T-helper 1 cell treated with Interleukin-12 subunit alpha and Interleukin-12 subunit beta and Interleukin-4 antibody, amounts not matched to agents 30 μg/mL and 1 μg/mL, for 36 hours (primary cell): Measurements from ENCODE around the gene ZNF133.
"Not testable (repeated sequence)": the region's sequence is repeated elsewhere in the genome, so short reads cannot be mapped to it uniquely, and the experiment has no call there.

Experiments
- H3K27ac Mint-ChIP-seq: one replicate; pipeline ENCODE4 v1.8.0; 2021; ENCODE audit warnings: mild to moderate bottlenecking, mixed read lengths
- H3K27me3 Mint-ChIP-seq: one replicate; pipeline ENCODE4 v1.8.0; 2021; ENCODE audit warnings: low read depth, mixed read lengths
- H3K36me3 Mint-ChIP-seq: one replicate; pipeline ENCODE4 v1.8.0; 2021; ENCODE audit warnings: low read depth, mixed read lengths
- H3K4me1 Mint-ChIP-seq: one replicate; pipeline ENCODE4 v1.8.0; 2021; ENCODE audit warnings: low read depth, mixed read lengths
- H3K4me3 Mint-ChIP-seq: one replicate; pipeline ENCODE4 v1.8.0; 2021; ENCODE audit warnings: mild to moderate bottlenecking, moderate library complexity, mixed read lengths
- H3K9me3 Mint-ChIP-seq: one replicate; pipeline ENCODE4 v1.8.0; 2021; ENCODE audit warnings: mixed read lengths

The ZNF133 gene

DNA sequence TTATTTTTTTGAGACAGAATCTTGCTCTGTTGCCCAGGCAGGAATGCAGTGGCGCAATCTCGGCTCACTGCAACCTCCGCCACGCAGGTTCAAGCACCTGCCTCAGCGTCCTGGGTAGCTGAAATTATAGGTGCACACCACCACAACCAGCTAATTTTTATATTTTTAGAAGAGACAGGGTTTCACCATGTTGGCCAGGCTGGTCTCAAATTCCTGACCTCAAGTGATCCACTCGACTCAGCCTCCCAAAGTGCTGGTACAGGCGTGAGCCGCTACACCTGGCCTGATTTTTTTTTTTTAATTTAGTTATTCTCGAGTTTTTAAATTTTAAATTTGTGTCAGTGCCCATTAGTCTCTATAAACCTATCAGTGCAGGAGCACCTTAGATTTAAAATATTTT lies 24.4 kb downstream of the ZNF133 start:
- no peaks in the 10 kb centered on the region for H3K9me3 Mint-ChIP-seq
- H3K4me1 Mint-ChIP-seq, result no peaks in the 10 kb centered on the region
- H3K27ac Mint-ChIP-seq, result no peak overlapping the region
- H3K27me3 Mint-ChIP-seq, result no peaks in the 10 kb centered on the region
- no peak overlapping the region for H3K4me3 Mint-ChIP-seq
- H3K36me3 Mint-ChIP-seq, result peaks cover 17% of the 10 kb centered on the region

GRCh38 chr20:18313411-18313810 lies 25.1 kb downstream of the ZNF133 start:
- peaks cover 17% of the 10 kb centered on the region for H3K36me3 Mint-ChIP-seq

GRCh38 chr20:18314786-18315406 lies 26.6 kb downstream of the ZNF133 start:
- no peak overlapping the region for H3K27ac Mint-ChIP-seq
- H3K9me3 Mint-ChIP-seq, result no peaks in the 10 kb centered on the region
- no peak overlapping the region for H3K4me3 Mint-ChIP-seq
- no peaks in the 10 kb centered on the region for H3K4me1 Mint-ChIP-seq
- H3K36me3 Mint-ChIP-seq, result peaks cover 14% of the 10 kb centered on the region
- no peaks in the 10 kb centered on the region for H3K27me3 Mint-ChIP-seq

More at GRCh38 chr20:18313411-18313810, 25.1 kb downstream of the ZNF133 start:
- Mint-ChIP-seq H3K9me3 (no peaks in the 10 kb centered on the region), H3K4me1 (no peaks in the 10 kb centered on the region), H3K27me3 (no peaks in the 10 kb centered on the region), H3K27ac (no peak overlapping the region), H3K4me3 (no peak overlapping the region)

- Mint-ChIP-seq H3K27me3 (no peaks in the 10 kb centered on the region), H3K9me3 (no peaks in the 10 kb centered on the region), H3K27ac (no peak overlapping the region), H3K36me3 (peaks cover 14% of the 10 kb centered on the region), H3K4me1 (no peaks in the 10 kb centered on the region), H3K4me3 (no peak overlapping the region)
Measured at GRCh38 chr20:18316166-18316565, 27.8 kb downstream of the ZNF133 start.

- Mint-ChIP-seq H3K4me3 (no peak overlapping the region), H3K36me3 (peaks cover 3% of the 10 kb centered on the region), H3K9me3 (no peaks in the 10 kb centered on the region), H3K4me1 (no peaks in the 10 kb centered on the region), H3K27me3 (no peaks in the 10 kb centered on the region), H3K27ac (no peak overlapping the region)
Measured at GRCh38 chr20:18321316-18321715, 33.0 kb downstream of the ZNF133 start.

- no peaks in the 10 kb centered on the region for H3K9me3 Mint-ChIP-seq
- H3K27me3 Mint-ChIP-seq, result no peaks in the 10 kb centered on the region
- H3K4me3 Mint-ChIP-seq, result no peak overlapping the region
- no peak overlapping the region for H3K27ac Mint-ChIP-seq
- peaks cover 2% of the 10 kb centered on the region for H3K36me3 Mint-ChIP-seq
- no peaks in the 10 kb centered on the region for H3K4me1 Mint-ChIP-seq
Measured at GRCh38 chr20:18321976-18322950, 33.9 kb downstream of the ZNF133 start.

- Mint-ChIP-seq H3K4me3 (no peak overlapping the region), H3K27me3 (no peaks in the 10 kb centered on the region), H3K4me1 (no peaks in the 10 kb centered on the region), H3K27ac (no peak overlapping the region), H3K9me3 (peaks cover 2% of the 10 kb centered on the region), H3K36me3 (no peaks in the 10 kb centered on the region)
Measured at GRCh38 chr20:18323705-18324104, 35.4 kb downstream of the ZNF133 start.

- Mint-ChIP-seq H3K4me3 (no peak overlapping the region), H3K9me3 (peaks cover 8% of the 10 kb centered on the region), H3K27me3 (no peaks in the 10 kb centered on the region), H3K36me3 (no peaks in the 10 kb centered on the region), H3K27ac (no peak overlapping the region), H3K4me1 (no peaks in the 10 kb centered on the region)
Measured at GRCh38 chr20:18324596-18325089, 36.3 kb downstream of the ZNF133 start.

- Mint-ChIP-seq H3K9me3 (peaks cover 27% of the 10 kb centered on the region), H3K36me3 (no peaks in the 10 kb centered on the region), H3K27ac (no peak overlapping the region), H3K27me3 (no peaks in the 10 kb centered on the region), H3K4me3 (no peak overlapping the region), H3K4me1 (no peaks in the 10 kb centered on the region)
Measured at GRCh38 chr20:18326990-18327389, 38.7 kb downstream of the ZNF133 start.

DNA sequence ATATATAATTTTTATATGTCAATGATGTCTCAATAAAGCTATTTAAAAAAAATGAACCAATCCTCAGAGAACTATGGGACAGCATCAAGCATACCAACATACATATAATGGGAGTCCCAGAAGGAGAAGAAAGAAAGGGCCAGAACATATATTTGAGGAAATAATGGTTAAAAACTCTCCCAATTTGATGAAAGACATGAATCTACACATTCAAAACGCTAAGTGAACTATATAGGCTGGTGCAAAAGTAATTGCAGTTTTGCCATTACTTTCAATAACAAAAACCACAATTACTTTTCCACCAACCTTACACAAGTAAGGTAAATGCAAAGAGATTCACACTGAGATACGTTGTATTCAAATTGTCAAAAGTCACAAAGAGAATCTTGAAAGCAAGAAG lies 43.4 kb downstream of the ZNF133 start:
- Mint-ChIP-seq H3K36me3 (no peaks in the 10 kb centered on the region), H3K4me1 (no peaks in the 10 kb centered on the region), H3K9me3 (peaks cover 39% of the 10 kb centered on the region), H3K27ac (no peak overlapping the region), H3K4me3 (no peak overlapping the region), H3K27me3 (no peaks in the 10 kb centered on the region)

DNA sequence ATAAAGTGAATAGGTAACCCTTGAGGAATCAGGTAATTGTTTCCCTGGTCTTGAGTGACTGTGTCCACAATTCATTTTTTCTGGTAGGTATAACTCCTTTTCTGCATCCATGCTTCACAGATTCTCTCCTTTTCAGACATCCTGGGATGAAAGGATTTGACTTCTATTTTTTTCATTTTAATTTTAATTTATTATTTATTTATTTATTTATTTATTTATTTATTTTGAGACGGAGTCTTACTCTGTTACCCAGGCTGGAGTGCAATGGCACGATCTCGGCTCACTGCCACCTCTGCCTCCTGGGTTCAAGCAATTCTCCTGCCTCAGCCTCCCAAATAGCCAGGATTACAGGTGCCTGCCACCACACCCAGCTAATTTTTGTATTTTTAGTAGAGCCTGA lies 61.4 kb downstream of the ZNF133 start:
- not testable (repeated sequence) for H3K4me3 Mint-ChIP-seq, H3K9me3 Mint-ChIP-seq, H3K4me1 Mint-ChIP-seq, H3K27ac Mint-ChIP-seq, H3K27me3 Mint-ChIP-seq, H3K36me3 Mint-ChIP-seq

- Mint-ChIP-seq H3K27me3 (no peaks in the 10 kb centered on the region), H3K27ac (no peak overlapping the region), H3K4me1 (no peaks in the 10 kb centered on the region), H3K9me3 (no peaks in the 10 kb centered on the region), H3K36me3 (no peaks in the 10 kb centered on the region), H3K4me3 (no peak overlapping the region)
Measured at GRCh38 chr20:18359854-18360253, 71.5 kb downstream of the ZNF133 start.

DNA sequence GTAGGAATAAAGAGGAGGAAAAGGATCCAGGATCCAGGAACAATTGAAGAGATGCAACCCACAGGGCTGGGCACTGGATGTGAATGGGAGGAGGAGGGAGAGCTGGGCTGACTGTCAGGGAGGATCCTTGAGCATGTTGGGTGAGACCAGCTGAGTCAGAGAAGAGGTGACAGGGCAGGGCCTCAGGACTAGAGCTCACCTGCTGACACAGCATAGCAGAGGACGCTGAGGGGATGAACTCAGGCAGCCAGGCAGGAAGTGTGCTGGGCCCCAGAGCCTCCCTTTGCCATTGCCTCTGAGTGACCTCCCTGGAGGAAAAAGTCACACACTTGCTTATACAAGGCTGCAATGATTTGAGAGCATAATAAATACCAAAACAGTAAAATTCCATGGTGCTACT lies 72.3 kb downstream of the ZNF133 start:
- Mint-ChIP-seq H3K36me3 (no peaks in the 10 kb centered on the region), H3K27me3 (no peaks in the 10 kb centered on the region), H3K27ac (no peak overlapping the region), H3K4me3 (no peak overlapping the region), H3K9me3 (no peaks in the 10 kb centered on the region), H3K4me1 (no peaks in the 10 kb centered on the region)

DNA sequence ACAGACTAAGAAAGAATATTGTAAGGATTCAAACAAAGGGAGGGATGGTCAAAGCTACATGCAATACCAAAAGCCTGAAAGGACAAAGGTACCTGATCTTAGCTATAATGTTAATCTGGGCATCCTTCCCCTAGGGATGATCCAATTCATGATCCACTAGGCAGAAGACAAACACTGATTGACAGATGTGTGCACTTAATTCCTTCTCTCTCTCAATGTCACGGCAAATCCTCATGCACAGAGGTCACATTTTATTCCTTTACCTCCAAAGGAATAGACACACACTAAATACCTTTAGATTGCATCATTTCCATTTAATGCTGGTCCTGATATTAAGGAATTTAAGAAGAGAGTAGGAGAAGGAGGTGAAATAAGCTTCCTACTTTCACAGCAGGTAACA lies 73.4 kb downstream of the ZNF133 start:
- H3K9me3 Mint-ChIP-seq, result no peaks in the 10 kb centered on the region

GRCh38 chr20:18362916-18363315 lies 74.6 kb downstream of the ZNF133 start:
- no peaks in the 10 kb centered on the region for H3K36me3 Mint-ChIP-seq
- no peaks in the 10 kb centered on the region for H3K9me3 Mint-ChIP-seq
- H3K27me3 Mint-ChIP-seq, result no peaks in the 10 kb centered on the region
- H3K27ac Mint-ChIP-seq, result no peak overlapping the region
- no peak overlapping the region for H3K4me3 Mint-ChIP-seq
- H3K4me1 Mint-ChIP-seq, result no peaks in the 10 kb centered on the region

More for the DNA sequence above, 73.4 kb downstream of the ZNF133 start:
- Mint-ChIP-seq H3K4me3 (no peak overlapping the region), H3K4me1 (no peaks in the 10 kb centered on the region), H3K27me3 (no peaks in the 10 kb centered on the region), H3K36me3 (no peaks in the 10 kb centered on the region), H3K27ac (no peak overlapping the region)
